Hematopoietic multipotent progenitor cell treated with erythropoietin and hydrocortisone succinate and interleukin-3 and kit ligand, for 15 days (in vitro differentiated cells): ENCODE data around the gene ACVR2B.

ENCODE experiments used
- DNase-seq: peaks from one replicate; pipeline ENCODE4 v3.0.0-alpha.2; 2015; ENCODE audit warnings: low spot score

The ACVR2B gene

GRCh38 chr3:38488949-38489348 is 35.3 kb downstream of the ACVR2B start:
- no peak for DNase-seq

DNA sequence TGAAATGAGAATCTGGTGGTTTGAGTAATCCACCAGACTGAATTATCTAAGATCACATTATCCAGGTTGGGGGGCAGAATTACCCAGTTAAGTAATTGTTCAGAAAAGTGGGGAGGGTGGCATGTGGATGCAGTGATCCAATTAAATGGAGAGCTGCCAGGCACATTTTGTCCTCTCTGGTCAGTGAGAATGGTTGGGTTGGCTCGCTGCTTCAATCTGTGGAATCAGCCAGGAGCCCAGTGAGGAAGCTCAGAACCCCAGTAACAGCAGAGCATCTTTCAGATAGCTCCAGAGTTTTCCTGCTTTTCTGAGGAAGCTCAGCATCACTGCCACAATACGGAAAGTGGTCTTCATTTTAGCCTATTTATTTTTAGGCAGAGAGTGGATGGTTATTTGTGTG is 36.1 kb downstream of the ACVR2B start:
- no peak for DNase-seq

DNA sequence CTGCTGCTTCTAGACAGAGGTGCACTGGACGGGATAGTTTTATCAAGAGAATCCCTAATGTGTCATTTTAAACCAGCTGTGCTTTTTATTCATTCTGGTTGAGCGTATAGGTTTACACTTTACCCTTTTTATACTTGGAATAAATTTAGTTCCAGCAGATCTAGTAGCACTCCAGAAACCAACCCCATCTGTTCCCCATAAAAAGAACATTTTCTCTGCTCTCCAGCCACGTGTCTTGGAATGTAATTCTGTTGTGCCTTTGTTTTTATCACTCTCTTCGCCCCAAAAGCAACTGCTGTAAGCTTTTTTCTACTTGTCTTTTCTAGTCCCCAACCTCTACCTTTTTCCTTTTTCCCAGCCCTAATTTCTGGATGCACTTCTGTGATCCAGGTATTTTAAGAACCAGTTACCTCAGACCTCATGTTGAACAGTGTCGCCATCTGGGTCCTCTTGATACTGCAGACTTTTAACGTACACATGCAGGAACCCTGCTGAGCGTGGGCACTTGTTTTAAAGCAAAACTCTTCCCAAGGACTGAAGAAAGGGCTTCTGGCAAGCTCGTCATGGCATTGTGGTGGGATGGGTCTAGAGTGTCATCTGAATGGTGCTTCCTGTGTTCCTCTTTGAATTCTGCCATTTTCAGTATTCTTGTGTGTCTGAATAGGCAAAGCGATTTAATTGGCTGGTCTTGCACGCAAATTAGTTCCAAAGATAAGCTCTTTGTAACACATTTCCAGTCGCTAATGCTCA is 36.8 kb downstream of the ACVR2B start:
- DNase-seq = no peak

DNA sequence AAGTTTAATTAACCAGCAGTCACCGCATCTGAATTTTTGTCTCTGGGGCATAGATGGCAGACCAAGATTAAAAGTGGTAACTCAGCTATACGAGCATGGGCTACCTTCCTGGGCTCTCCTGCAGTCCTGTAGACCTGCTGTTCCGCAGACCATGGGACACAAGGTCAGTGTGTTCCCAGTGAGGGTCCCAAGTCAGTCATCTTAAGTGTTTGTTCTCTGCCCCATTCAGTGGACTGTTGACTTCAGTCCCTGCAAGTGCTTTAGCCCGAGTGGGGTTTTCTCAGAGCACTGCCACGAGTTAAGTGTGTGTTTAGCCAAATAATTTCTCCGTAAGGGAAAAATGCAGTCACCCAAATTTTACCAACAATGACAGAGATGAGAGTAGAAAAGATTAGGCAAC is 37.5 kb downstream of the ACVR2B start:
- no peak for DNase-seq

DNA sequence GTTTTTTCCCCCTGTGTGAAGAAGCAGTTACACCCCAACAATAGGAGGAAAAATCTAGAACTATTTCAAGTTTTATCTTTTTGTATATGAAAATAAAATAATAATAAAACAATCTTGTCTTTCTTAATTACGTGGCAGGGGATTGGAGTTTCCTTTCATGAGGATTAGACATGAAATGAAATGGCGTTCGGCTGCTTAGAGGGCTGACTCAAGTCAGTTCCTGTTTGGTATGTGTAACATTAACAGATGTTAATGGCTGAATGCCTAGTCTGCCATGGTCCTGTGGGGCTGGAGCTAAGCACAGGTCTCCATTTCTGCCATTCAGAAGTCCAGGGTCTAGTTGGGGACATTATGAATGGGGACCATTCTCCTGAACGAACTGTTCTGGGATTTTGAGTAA is 39.3 kb downstream of the ACVR2B start:
- no peak for DNase-seq

- peak; percentile 84 for DNase-seq
Measured at GRCh38 chr3:38496131-38496910, 42.6 kb downstream of the ACVR2B start, which contains the start of gene EXOG. Gene EXOG, plus strand, starts transcription at chr3:38496340. Its CDS starts 28 bp downstream, at chr3:38496368.

DNA sequence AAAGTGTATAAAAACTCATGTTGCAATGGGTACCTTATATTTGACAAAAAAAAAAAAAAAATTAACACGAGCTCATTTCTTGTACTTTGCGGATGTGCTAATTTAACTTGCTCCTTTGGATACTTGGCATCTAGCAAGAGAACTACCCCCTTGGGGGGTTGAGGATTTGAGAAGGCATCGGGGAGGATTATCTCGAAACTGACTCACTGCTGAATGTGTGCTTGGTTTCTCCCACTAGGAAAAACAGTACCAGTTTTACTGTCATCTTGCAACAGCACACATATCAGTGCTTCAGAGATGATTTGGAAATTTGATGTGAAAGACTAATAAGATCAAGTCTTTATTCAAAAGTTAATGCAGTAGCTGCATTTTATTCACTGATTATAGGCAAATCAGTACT is 43.3 kb downstream of the ACVR2B start:
- DNase-seq = no peak

- no peak for DNase-seq
Measured at GRCh38 chr3:38500688-38501417, 47.2 kb downstream of the ACVR2B start.

DNA sequence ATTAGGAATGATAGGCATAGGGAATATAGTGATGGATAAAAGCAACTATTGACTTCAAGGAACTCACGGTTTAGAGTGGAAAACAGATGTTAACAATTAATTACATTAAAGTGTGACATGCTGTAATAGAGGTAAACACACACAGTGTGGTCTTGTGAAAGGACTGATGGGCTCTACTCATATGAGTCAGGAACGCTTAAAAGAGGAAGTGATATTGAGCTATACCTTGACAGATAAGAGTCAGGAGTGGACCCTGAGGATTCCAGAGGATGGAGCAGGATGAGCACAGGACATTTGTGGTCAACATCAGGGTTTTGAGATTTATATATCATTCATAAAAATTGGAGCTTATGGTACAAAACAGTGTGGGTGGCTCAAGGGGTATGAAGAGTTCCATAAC is 53.4 kb downstream of the ACVR2B start:
- no peak for DNase-seq

DNA sequence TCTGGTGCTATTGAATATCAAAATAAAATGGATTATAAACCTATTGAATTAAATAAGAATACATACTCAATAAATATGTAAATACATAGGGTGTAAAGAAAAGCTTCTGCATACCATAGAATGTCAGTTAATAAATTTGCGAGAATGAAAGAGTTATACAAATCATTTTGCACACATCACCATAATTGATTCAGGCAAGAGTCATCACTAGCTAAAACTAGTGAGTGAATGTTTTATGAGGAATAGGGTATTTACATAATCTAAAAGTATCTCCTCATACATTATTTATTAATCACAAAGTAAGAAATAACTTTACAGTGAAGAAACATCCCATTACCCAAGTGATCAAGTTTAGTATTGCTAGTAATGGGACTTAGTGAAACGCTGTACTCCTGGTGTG is 56.0 kb downstream of the ACVR2B start:
- no peak for DNase-seq

DNA sequence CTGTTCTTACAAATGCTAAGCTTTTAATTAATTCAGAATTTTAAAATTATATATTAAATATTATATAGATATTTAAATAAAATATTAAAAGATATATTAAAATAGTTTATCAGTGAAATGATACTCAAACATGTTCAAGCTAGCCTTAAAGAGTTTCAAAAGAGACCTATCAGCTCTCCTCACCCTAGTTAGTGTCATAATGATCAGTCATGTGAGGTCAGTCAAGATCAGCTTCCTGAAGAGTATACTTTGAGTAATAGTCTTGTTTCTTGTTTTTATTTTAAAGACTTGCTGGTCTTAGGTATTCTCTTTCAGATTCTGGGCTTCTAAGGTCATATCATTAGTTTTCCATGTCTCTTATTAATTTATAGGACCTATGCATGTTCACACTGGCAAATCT is 56.9 kb downstream of the ACVR2B start:
- no peak for DNase-seq

DNA sequence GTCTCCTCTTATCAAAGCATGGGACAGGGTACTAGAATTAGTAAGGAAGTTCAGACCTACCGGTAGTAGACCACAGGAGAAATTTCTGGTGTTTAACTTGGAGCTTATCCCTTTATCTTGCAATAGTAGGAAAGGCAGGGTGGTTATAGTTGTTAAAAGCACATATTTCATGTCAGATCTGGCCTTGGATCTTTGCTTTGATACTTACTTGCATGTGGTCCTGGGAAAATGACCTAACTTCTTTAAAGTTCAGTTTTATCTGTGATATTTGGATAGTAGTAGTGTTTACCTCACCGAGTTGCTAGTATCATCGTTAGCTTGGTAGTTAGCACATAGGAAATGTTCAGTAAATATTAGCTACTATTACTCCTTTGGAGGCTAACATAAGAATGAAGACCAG is 57.9 kb downstream of the ACVR2B start:
- no peak for DNase-seq

- DNase-seq = no peak
Measured at GRCh38 chr3:38515367-38515766, 61.7 kb downstream of the ACVR2B start.

DNA sequence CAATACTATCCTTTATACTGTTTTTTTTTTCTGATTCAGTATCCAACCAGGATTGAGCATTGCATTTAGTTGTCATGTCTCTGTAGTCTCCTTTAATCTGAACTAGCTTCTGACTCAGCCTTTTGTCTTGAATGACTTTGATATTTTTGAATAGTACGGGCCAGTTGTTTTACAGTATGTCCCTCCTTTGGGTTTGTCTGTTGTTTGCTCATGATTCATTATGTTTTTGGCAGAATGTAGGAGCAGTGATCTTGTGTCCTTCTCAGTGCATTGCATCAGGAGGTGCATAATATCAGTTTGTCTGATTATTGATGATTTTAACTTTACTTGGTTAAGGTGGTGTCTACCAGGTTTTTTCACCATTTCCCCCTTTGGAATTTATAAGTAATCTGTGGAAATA is 63.0 kb downstream of the ACVR2B start:
- no peak for DNase-seq

GRCh38 chr3:38519000-38519399 is 65.3 kb downstream of the ACVR2B start:
- no peak for DNase-seq

- no peak for DNase-seq
Measured at GRCh38 chr3:38519651-38520050, 66.0 kb downstream of the ACVR2B start.

GRCh38 chr3:38521391-38521987 is 67.8 kb downstream of the ACVR2B start:
- DNase-seq = peak; percentile 67

DNA sequence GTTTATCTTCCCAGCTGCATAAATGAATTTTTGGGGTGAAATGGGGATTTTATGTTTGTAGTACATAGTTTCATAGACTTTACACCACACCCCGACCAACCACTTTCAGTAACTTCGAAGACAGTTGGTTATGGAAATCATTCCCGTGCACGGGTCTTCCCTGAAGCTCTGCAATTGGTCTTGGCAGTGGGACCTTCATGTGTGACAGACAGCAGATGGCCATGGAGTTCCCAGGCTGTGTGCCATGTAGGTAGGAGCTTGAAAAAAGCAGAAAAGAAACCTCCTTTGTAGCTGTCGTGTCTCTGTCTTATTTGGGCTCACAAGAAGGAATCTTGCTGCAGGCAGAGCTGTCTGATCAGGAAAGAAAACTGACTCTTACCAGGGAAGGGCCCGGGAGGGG is 68.3 kb downstream of the ACVR2B start:
- DNase-seq = no peak

DNA sequence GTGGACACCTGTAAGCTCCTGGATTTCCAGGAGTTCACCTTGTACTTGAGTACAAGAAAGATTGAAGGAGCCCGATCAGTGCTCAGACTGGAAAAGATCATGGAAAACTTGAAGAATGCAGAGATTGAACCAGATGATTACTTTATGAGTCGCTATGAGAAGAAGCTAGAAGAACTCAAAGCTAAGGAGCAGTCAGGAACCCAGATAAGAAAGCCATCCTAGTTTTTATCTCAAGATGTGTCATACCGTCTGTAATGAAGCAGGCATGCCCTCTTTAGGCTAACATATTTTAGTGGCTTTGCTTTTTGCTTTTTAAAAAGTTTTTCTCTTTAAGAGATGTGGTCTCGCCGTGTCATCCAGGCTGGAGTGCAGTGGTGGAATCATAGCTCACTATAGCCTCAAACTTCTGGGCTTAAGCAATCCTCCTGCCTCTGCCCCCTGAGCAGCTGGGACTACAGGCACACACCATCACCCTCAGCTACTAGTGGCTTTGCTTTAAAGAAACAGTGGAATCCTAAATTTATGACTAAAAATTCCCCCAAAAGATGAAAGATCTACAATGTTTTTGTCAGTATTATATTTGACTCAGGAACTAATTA is 70.5 kb downstream of the ACVR2B start:
- no peak for DNase-seq

GRCh38 chr3:38526792-38527191 is 73.1 kb downstream of the ACVR2B start:
- DNase-seq = no peak

GRCh38 chr3:38528457-38528856 is 74.8 kb downstream of the ACVR2B start:
- DNase-seq = no peak

- no peak for DNase-seq
Measured at GRCh38 chr3:38532529-38532928, 78.8 kb downstream of the ACVR2B start.
